Endothelial cell (in vitro differentiated cells): ENCODE data around the gene PPP1CB. TPM values are rescaled to one million over a fixed set of nuclear protein-coding genes. Genes with fewer than 3 reads are reported as not detected.

Experiments used
- DNase-seq: peaks from one replicate; pipeline ENCODE4 v3.0.0; 2021; ENCODE audit warnings: low spot score
- H3K27ac Mint-ChIP-seq: one replicate; pipeline ENCODE4 v1.8.0; 2021; ENCODE audit warnings: mixed read lengths, inconsistent platforms; ENCODE audit not compliant: unreplicated experiment
- H3K27me3 Mint-ChIP-seq: one replicate; pipeline ENCODE4 v1.8.0; 2021; ENCODE audit warnings: mild to moderate bottlenecking, moderate library complexity, mixed read lengths, inconsistent platforms; ENCODE audit not compliant: unreplicated experiment
- H3K36me3 Mint-ChIP-seq: one replicate; pipeline ENCODE4 v1.8.0; 2021; ENCODE audit warnings: mild to moderate bottlenecking, low read depth, mixed read lengths, inconsistent platforms; ENCODE audit not compliant: unreplicated experiment
- H3K4me1 Mint-ChIP-seq: one replicate; pipeline ENCODE4 v1.8.0; 2021; ENCODE audit warnings: mild to moderate bottlenecking, mixed read lengths, inconsistent platforms; ENCODE audit not compliant: unreplicated experiment
- H3K4me3 Mint-ChIP-seq: one replicate; pipeline ENCODE4 v1.8.0; 2021; ENCODE audit warnings: mild to moderate bottlenecking, mixed read lengths, inconsistent platforms; ENCODE audit not compliant: unreplicated experiment
- H3K9me3 Mint-ChIP-seq: one replicate; pipeline ENCODE4 v1.8.0; 2021; ENCODE audit warnings: mixed read lengths, inconsistent platforms; ENCODE audit not compliant: unreplicated experiment
- CTCF ChIP-seq: fragments of 200-600 bp; sonication (generic); IDR thresholded peaks from one replicate; pipeline ENCODE4 v1.5.0; 2021; ENCODE audit warnings: antibody characterized with exemption; ENCODE audit not compliant: unreplicated experiment
- total RNA-seq: library from RNA; stranded (reverse); fragmentation: NEBNext Ultra II Directional; extraction: Animal tissue kit (Norgen Biotek cat#: 25700); gene quantifications from one replicate; pipeline ENCODE4 v1.2.1, GENCODE V29; 2021; ENCODE audit not compliant: unreplicated experiment

PPP1CB gene
- total RNA-seq, 1 donor from 2014 or later, result 125 TPM

- TF ChIP-seq CTCF, result no peak
- Mint-ChIP-seq H3K4me3 (peak overlapping the region; percentile 65), H3K27me3 (peaks cover 2% of the 10 kb centered on the region), H3K9me3 (no peaks in the 10 kb centered on the region), H3K27ac (peak overlapping the region; percentile 24), H3K4me1 (peaks cover 4% of the 10 kb centered on the region), H3K36me3 (no peaks in the 10 kb centered on the region)
- peak; percentile 3 for DNase-seq
These were observed 58.3 kb downstream of the PPP1CB start for GRCh38 chr2:28809927-28810326.

GRCh38 chr2:28810384-28811285, 59.0 kb downstream of the PPP1CB start, which contains the start of gene SPDYA:
SPDYA (plus strand) TSS chr2:28810834; CDS start chr2:28816015, 5,181 bp downstream.
- no peaks in the 10 kb centered on the region for H3K36me3 Mint-ChIP-seq
- H3K4me3 Mint-ChIP-seq, result peak within 1 kb of the TSS; percentile 65
- peak; percentile 84 for DNase-seq
- peaks cover 4% of the 10 kb centered on the region for H3K4me1 Mint-ChIP-seq
- no peak for TF ChIP-seq CTCF
- H3K27me3 Mint-ChIP-seq, result peaks cover 2% of the 10 kb centered on the region
- H3K9me3 Mint-ChIP-seq, result no peaks in the 10 kb centered on the region
- peak within 1 kb of the TSS; percentile 24 for H3K27ac Mint-ChIP-seq

- no peaks in the 10 kb centered on the region for H3K36me3 Mint-ChIP-seq
- no peaks in the 10 kb centered on the region for H3K27me3 Mint-ChIP-seq
- TF ChIP-seq CTCF, result no peak
- H3K4me3 Mint-ChIP-seq, result no peak overlapping the region
- no peaks in the 10 kb centered on the region for H3K4me1 Mint-ChIP-seq
- DNase-seq, result no peak
- no peak overlapping the region for H3K27ac Mint-ChIP-seq
- no peaks in the 10 kb centered on the region for H3K9me3 Mint-ChIP-seq
These were observed 66.4 kb downstream of the PPP1CB start for GRCh38 chr2:28818053-28818452.

GRCh38 chr2:28821295-28821958, 69.8 kb downstream of the PPP1CB start:
- H3K9me3 Mint-ChIP-seq, result no peaks in the 10 kb centered on the region

More at GRCh38 chr2:28821295-28821958, 69.8 kb downstream of the PPP1CB start:
- DNase-seq, result peak; percentile 63
- Mint-ChIP-seq H3K27ac (no peak overlapping the region), H3K4me3 (no peak overlapping the region), H3K36me3 (no peaks in the 10 kb centered on the region), H3K27me3 (no peaks in the 10 kb centered on the region), H3K4me1 (no peaks in the 10 kb centered on the region)
- peak; percentile 86 for TF ChIP-seq CTCF
